Measurements from ENCODE around the gene G6PD. TPM values are rescaled to one million over a fixed set of nuclear protein-coding genes. Genes with fewer than 3 reads are reported as not detected.
A peak's percentile ranks its signal among the peaks of the same experiment; 100 is the strongest.

Gene G6PD
- 165 TPM for polyA plus RNA-seq (2013, experiment 1 of 2)
- 165 TPM for polyA plus RNA-seq (2013, experiment 2 of 2)

DNA sequence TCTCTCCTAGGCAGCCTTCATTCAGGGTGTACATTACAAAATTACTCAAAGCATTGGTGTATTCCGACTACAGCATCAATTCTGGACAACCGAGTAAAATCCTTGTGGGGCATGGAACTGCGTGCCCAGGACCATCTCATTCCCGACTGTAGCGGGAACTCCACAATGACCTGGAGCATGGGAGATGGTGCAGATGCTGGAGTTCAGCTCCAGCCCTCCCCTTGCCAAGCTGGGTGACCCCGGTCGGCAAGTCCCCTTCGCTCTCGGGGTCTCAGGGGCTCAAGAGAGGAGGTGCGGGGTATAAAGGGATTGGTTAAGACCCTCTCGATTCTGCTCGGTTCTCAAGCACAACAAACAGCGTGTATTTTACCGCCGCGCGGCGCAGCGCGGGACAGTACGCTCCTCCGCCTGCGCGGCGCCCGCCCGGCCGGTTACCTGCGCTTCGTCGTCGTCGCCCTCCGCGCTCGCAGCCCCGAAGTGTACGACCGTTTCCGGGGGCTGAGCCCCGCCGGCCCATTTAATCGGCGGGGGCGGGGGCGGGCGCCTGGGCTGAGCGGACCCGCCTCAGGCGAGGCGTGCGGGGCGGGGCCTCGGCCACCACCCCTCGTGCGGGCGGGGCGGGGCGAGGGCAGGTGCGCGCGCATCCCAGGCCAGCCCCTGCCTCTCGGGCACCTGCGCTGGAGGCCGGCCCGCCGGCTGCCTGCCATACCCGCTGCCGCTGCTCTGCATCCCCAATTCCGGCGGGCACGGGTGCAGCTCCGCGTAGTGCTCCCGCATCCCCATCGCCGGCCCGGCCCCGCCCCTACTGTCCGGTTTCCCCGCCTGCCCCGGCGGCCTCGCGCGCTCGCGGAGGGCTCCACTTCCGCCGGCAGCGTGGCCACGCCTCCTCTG lies at the start of gene G6PD:
Gene G6PD, minus strand, starts transcription at position 493 of the 891 bp plus-strand sequence. CDS start 691 bp downstream, outside the sequence.
- H3K27ac ChIP-seq (ENCODE audit: low read length, poor library complexity, severe bottlenecking) = peak within 1 kb of the TSS; percentile 94
- no peak within 1 kb of the TSS for H2BK5ac ChIP-seq (ENCODE audit: low read depth, low read length, poor library complexity, severe bottlenecking)
- under 1% methylated on average over 44 of the region's 92 CpGs for WGBS
- DNase-seq = peak; percentile 55
- H2BK12ac ChIP-seq (ENCODE audit: low read length in 2 of 2) = peak within 1 kb of the TSS in 1 of 2 experiments; percentile 78
- peaks cover 0 to 10% of the 10 kb centered on the region in 2 experiments for H3K27me3 ChIP-seq (ENCODE audit: control insufficient read depth in 1 of 2, insufficient read depth in 1 of 2, low read length in 2 of 2)
- H2BK15ac ChIP-seq (ENCODE audit: low read depth, poor library complexity, severe bottlenecking) = peak within 1 kb of the TSS; percentile 67
- peaks cover 24% of the 10 kb centered on the region for H3K4me1 ChIP-seq (ENCODE audit: control insufficient read depth, insufficient read depth, low read depth, low read length)
- H3K4me2 ChIP-seq (ENCODE audit: low read length, poor library complexity, severe bottlenecking) = peak within 1 kb of the TSS; percentile 70
- no peak within 1 kb of the TSS for H2AK5ac ChIP-seq (ENCODE audit: low read length, severe bottlenecking)
- H2AFZ ChIP-seq (ENCODE audit: low read depth, low read length) = no peak within 1 kb of the TSS
- peak within 1 kb of the TSS; percentile 77 for H4K8ac ChIP-seq (ENCODE audit: low read length)
- H3K79me1 ChIP-seq (replicated peaks; ENCODE audit: low read length, poor library complexity, severe bottlenecking) = no peaks in the 10 kb centered on the region
- H3K9ac ChIP-seq (ENCODE audit: low read length) = peak within 1 kb of the TSS; percentile 92
- H3K14ac ChIP-seq (ENCODE audit: low read length in 2 of 2) = peak within 1 kb of the TSS in 1 of 2 experiments; percentile 79
- peak within 1 kb of the TSS; percentile 80 for H4K91ac ChIP-seq (ENCODE audit: low read length)
- no peaks in the 10 kb centered on the region for H3K9me3 ChIP-seq (ENCODE audit: control insufficient read depth, low read length)
- peak within 1 kb of the TSS in 1 of 2 experiments; percentile 52 for H3K23ac ChIP-seq (ENCODE audit: low read length in 2 of 2)
- peaks cover 9 to 25% of the 10 kb centered on the region in 2 experiments for H3K36me3 ChIP-seq (ENCODE audit: control insufficient read depth in 1 of 2, insufficient read depth in 2 of 2, low read depth in 1 of 2, low read length in 2 of 2)
- peak within 1 kb of the TSS; percentile 80 to 92 for H3K4me3 ChIP-seq (ENCODE audit: insufficient read depth in 1 of 2, low read depth in 1 of 2, low read length in 2 of 2)
- peak within 1 kb of the TSS; percentile 79 to 81 for H3K4ac ChIP-seq (ENCODE audit: low read depth in 1 of 2, low read length in 2 of 2)
- peak within 1 kb of the TSS; percentile 19 for H2BK120ac ChIP-seq (ENCODE audit: low read depth, low read length)
- H3K18ac ChIP-seq (ENCODE audit: low read depth in 1 of 2, low read length in 2 of 2) = peak within 1 kb of the TSS; percentile 80 to 83

GRCh38 chrX:154595559-154596249 lies 49.1 kb upstream of the G6PD start:
- H3K18ac ChIP-seq (ENCODE audit: low read depth in 1 of 2, low read length in 2 of 2) = no peak overlapping the region
- H3K4me1 ChIP-seq (ENCODE audit: control insufficient read depth, insufficient read depth, low read depth, low read length) = peaks cover 14% of the 10 kb centered on the region
- H2BK15ac ChIP-seq (ENCODE audit: low read depth, poor library complexity, severe bottlenecking) = no peak overlapping the region
- no peak overlapping the region for H2BK5ac ChIP-seq (ENCODE audit: low read depth, low read length, poor library complexity, severe bottlenecking)
- peak; percentile 3 for DNase-seq
- no peak overlapping the region for H2BK12ac ChIP-seq (ENCODE audit: low read length in 2 of 2)
- H4K8ac ChIP-seq (ENCODE audit: low read length) = no peak overlapping the region
- 50% methylated on average over 1 of the region's 2 CpGs for WGBS
- H3K27me3 ChIP-seq (ENCODE audit: control insufficient read depth in 1 of 2, insufficient read depth in 1 of 2, low read length in 2 of 2) = peaks cover 10 to 62% of the 10 kb centered on the region in 2 experiments
- H3K4me3 ChIP-seq (ENCODE audit: insufficient read depth in 1 of 2, low read depth in 1 of 2, low read length in 2 of 2) = no peak overlapping the region
- H3K14ac ChIP-seq (ENCODE audit: low read length in 2 of 2) = no peak overlapping the region
- no peak overlapping the region for H2AFZ ChIP-seq (ENCODE audit: low read depth, low read length)
- peak overlapping the region; percentile 71 for H3K27ac ChIP-seq (ENCODE audit: low read length, poor library complexity, severe bottlenecking)
- no peak overlapping the region for H3K4me2 ChIP-seq (ENCODE audit: low read length, poor library complexity, severe bottlenecking)
- H3K9me3 ChIP-seq (ENCODE audit: control insufficient read depth, low read length) = peaks cover 2% of the 10 kb centered on the region
- no peaks in the 10 kb centered on the region for H3K79me1 ChIP-seq (replicated peaks; ENCODE audit: low read length, poor library complexity, severe bottlenecking)
- no peak overlapping the region for H3K23ac ChIP-seq (ENCODE audit: low read length in 2 of 2)
- H3K4ac ChIP-seq (ENCODE audit: low read depth in 1 of 2, low read length in 2 of 2) = no peak overlapping the region
- H4K91ac ChIP-seq (ENCODE audit: low read length) = no peak overlapping the region
- no peak overlapping the region for H2BK120ac ChIP-seq (ENCODE audit: low read depth, low read length)
- H2AK5ac ChIP-seq (ENCODE audit: low read length, severe bottlenecking) = no peak overlapping the region
- H3K36me3 ChIP-seq (ENCODE audit: control insufficient read depth in 1 of 2, insufficient read depth in 2 of 2, low read depth in 1 of 2, low read length in 2 of 2) = no peaks in the 10 kb centered on the region
- H3K9ac ChIP-seq (ENCODE audit: low read length) = no peak overlapping the region

DNA sequence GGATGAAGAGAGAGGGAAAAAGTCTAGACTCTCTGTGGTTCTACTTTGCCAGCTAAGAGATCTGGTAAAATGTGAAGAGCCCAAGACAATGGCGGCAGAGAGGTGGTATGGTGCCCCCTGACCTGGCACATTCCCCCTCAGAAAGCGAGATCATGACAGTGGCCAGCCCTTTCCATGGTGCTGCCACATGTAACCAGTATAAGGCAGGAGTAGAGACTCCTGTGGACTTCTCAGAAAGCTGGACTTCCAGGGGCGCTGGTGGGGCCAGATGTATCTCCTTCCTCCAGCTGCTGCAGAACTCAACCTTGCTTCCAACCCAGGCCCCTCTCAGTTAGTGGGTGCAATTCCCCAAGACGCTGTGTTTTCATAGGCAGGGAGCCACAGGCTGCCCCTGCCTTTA lies 47.8 kb upstream of the G6PD start:
- Histone ChIP-seq H3K36me3 (ENCODE audit: control insufficient read depth in 1 of 2, insufficient read depth in 2 of 2, low read depth in 1 of 2, low read length in 2 of 2) (no peaks in the 10 kb centered on the region), H3K4me3 (ENCODE audit: insufficient read depth in 1 of 2, low read depth in 1 of 2, low read length in 2 of 2) (no peak overlapping the region), H3K14ac (ENCODE audit: low read length in 2 of 2) (no peak overlapping the region), H2BK12ac (ENCODE audit: low read length in 2 of 2) (no peak overlapping the region), H3K4me2 (ENCODE audit: low read length, poor library complexity, severe bottlenecking) (no peak overlapping the region), H3K79me1 (replicated peaks; ENCODE audit: low read length, poor library complexity, severe bottlenecking) (no peaks in the 10 kb centered on the region), H2BK5ac (ENCODE audit: low read depth, low read length, poor library complexity, severe bottlenecking) (no peak overlapping the region), H4K8ac (ENCODE audit: low read length) (no peak overlapping the region), H2AK5ac (ENCODE audit: low read length, severe bottlenecking) (no peak overlapping the region), H2BK120ac (ENCODE audit: low read depth, low read length) (no peak overlapping the region), H3K9me3 (ENCODE audit: control insufficient read depth, low read length) (peaks cover 2% of the 10 kb centered on the region), H3K4me1 (ENCODE audit: control insufficient read depth, insufficient read depth, low read depth, low read length) (peaks cover 7% of the 10 kb centered on the region), H2BK15ac (ENCODE audit: low read depth, poor library complexity, severe bottlenecking) (no peak overlapping the region), H3K4ac (ENCODE audit: low read depth in 1 of 2, low read length in 2 of 2) (no peak overlapping the region), H3K27ac (ENCODE audit: low read length, poor library complexity, severe bottlenecking) (no peak overlapping the region), H3K9ac (ENCODE audit: low read length) (no peak overlapping the region), H3K27me3 (ENCODE audit: control insufficient read depth in 1 of 2, insufficient read depth in 1 of 2, low read length in 2 of 2) (peaks cover 10 to 60% of the 10 kb centered on the region in 2 experiments), H4K91ac (ENCODE audit: low read length) (no peak overlapping the region), H3K18ac (ENCODE audit: low read depth in 1 of 2, low read length in 2 of 2) (no peak overlapping the region), H2AFZ (ENCODE audit: low read depth, low read length) (no peak overlapping the region), H3K23ac (ENCODE audit: low read length in 2 of 2) (no peak overlapping the region)
- no peak for DNase-seq
- WGBS = 80% methylated on average over 4 of the region's 4 CpGs

- no peaks in the 10 kb centered on the region for H3K79me1 ChIP-seq (replicated peaks; ENCODE audit: low read length, poor library complexity, severe bottlenecking)
- no peak overlapping the region for H3K23ac ChIP-seq (ENCODE audit: low read length in 2 of 2)
- no peak overlapping the region for H2BK120ac ChIP-seq (ENCODE audit: low read depth, low read length)
- peaks cover 10 to 54% of the 10 kb centered on the region in 2 experiments for H3K27me3 ChIP-seq (ENCODE audit: control insufficient read depth in 1 of 2, insufficient read depth in 1 of 2, low read length in 2 of 2)
- H2AFZ ChIP-seq (ENCODE audit: low read depth, low read length) = no peak overlapping the region
- no peaks in the 10 kb centered on the region for H3K36me3 ChIP-seq (ENCODE audit: control insufficient read depth in 1 of 2, insufficient read depth in 2 of 2, low read depth in 1 of 2, low read length in 2 of 2)
- WGBS = 100% methylated on average over 4 of the region's 5 CpGs
- H3K9me3 ChIP-seq (ENCODE audit: control insufficient read depth, low read length) = peaks cover 2% of the 10 kb centered on the region
- H2AK5ac ChIP-seq (ENCODE audit: low read length, severe bottlenecking) = no peak overlapping the region
- H2BK15ac ChIP-seq (ENCODE audit: low read depth, poor library complexity, severe bottlenecking) = no peak overlapping the region
- H3K14ac ChIP-seq (ENCODE audit: low read length in 2 of 2) = no peak overlapping the region
- no peak overlapping the region for H3K4ac ChIP-seq (ENCODE audit: low read depth in 1 of 2, low read length in 2 of 2)
- H3K27ac ChIP-seq (ENCODE audit: low read length, poor library complexity, severe bottlenecking) = no peak overlapping the region
- H3K9ac ChIP-seq (ENCODE audit: low read length) = no peak overlapping the region
- H3K18ac ChIP-seq (ENCODE audit: low read depth in 1 of 2, low read length in 2 of 2) = no peak overlapping the region
- DNase-seq = no peak
- no peak overlapping the region for H2BK12ac ChIP-seq (ENCODE audit: low read length in 2 of 2)
- peaks cover 7% of the 10 kb centered on the region for H3K4me1 ChIP-seq (ENCODE audit: control insufficient read depth, insufficient read depth, low read depth, low read length)
- H3K4me3 ChIP-seq (ENCODE audit: insufficient read depth in 1 of 2, low read depth in 1 of 2, low read length in 2 of 2) = no peak overlapping the region
- H4K8ac ChIP-seq (ENCODE audit: low read length) = no peak overlapping the region
- no peak overlapping the region for H2BK5ac ChIP-seq (ENCODE audit: low read depth, low read length, poor library complexity, severe bottlenecking)
- H4K91ac ChIP-seq (ENCODE audit: low read length) = no peak overlapping the region
- H3K4me2 ChIP-seq (ENCODE audit: low read length, poor library complexity, severe bottlenecking) = no peak overlapping the region
Observed at GRCh38 chrX:154593201-154593600, 46.6 kb upstream of the G6PD start.

Measured in mesenchymal stem cell (in vitro differentiated cells and primary cell).